Coronary artery (tissue), 2 donors: ENCODE results near the gene TMEM129.
A peak's percentile ranks its signal among the peaks of the same experiment; 100 is the strongest.

Source experiments
- DNase-seq: peaks from one replicate; pipeline ENCODE4 v3.0.0-alpha.2; 2017; ENCODE audit warnings: low spot score
- H3K27ac ChIP-seq, 2 donors: fragments of 200-600 bp; sonication (generic); one replicate each; pipeline ENCODE4 v1.5.1; 2016 to 2019
- H3K4me3 ChIP-seq: fragments of 200-600 bp; sonication (generic); 2 replicates; pipeline ENCODE4 v1.5.1; 2016; ENCODE audit warnings: mild to moderate bottlenecking, moderate library complexity
- TF ChIP-seq, protein P1 (sequence below): fragments of 200-600 bp; sonication (generic); IDR thresholded peaks from one replicate; pipeline ENCODE4 v1.5.1; 2019; ENCODE audit warnings: antibody characterized with exemption

The TMEM129 gene

DNA sequence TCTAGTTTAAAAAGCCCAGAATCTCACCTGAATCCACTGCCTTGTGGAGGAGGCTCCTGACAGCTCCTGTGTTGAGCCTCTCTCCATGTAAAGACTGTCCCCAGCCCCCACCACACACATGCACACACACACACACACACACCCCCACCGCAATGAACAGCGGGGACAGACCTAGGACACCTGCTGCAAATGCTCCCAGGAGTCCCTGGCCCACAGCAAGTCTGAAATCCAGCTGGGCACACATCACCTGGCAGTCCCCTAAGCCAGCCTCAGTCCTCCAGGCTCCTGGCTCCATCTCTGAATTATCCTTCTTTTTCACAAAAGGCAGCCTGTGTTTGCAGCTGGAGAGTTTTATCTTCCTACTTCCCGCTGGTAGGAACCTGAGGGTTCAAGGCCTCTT lies 30.4 kb downstream of the TMEM129 start:
- TF ChIP-seq, protein P1, sequence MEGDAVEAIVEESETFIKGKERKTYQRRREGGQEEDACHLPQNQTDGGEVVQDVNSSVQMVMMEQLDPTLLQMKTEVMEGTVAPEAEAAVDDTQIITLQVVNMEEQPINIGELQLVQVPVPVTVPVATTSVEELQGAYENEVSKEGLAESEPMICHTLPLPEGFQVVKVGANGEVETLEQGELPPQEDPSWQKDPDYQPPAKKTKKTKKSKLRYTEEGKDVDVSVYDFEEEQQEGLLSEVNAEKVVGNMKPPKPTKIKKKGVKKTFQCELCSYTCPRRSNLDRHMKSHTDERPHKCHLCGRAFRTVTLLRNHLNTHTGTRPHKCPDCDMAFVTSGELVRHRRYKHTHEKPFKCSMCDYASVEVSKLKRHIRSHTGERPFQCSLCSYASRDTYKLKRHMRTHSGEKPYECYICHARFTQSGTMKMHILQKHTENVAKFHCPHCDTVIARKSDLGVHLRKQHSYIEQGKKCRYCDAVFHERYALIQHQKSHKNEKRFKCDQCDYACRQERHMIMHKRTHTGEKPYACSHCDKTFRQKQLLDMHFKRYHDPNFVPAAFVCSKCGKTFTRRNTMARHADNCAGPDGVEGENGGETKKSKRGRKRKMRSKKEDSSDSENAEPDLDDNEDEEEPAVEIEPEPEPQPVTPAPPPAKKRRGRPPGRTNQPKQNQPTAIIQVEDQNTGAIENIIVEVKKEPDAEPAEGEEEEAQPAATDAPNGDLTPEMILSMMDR = no peak

DNA sequence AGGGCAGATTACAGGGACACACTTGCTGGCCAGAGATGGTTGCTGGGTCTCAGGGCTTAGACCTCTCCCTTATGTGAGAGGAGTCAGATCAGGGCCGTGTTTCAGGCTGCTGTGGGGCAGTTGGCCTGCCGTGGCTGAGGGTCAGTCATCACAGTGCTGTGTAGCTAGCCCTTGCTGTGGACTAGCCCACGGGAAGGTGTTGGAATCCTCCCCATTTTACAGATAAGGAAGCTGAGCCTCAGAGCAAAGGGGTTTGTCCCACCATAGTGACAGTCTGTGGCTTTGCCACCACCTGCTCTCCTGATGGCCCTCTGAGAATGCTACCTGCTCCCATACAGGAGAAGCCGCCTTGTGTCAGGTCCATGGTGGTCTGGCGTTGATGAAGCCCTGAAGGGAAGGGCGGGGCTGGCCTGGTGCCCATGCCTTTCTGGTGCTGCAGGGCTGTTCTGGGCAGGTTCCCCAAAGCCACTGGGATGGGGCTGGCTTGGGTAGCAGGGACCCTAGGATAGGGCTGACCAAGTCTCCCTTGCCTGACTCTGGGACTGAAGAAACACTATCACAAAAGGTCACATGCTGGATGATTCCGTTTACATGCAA lies 34.6 kb downstream of the TMEM129 start:
- TF ChIP-seq, protein P1 = no peak
- no peak for DNase-seq
- Histone ChIP-seq H3K27ac (peak overlapping the region in 1 of 2 donors; percentile 16), H3K4me3 (no peak overlapping the region)

More for the DNA sequence above, 30.4 kb downstream of the TMEM129 start:
- no peak overlapping the region for H3K4me3 ChIP-seq
- no peak overlapping the region for H3K27ac ChIP-seq
- no peak for DNase-seq

DNA sequence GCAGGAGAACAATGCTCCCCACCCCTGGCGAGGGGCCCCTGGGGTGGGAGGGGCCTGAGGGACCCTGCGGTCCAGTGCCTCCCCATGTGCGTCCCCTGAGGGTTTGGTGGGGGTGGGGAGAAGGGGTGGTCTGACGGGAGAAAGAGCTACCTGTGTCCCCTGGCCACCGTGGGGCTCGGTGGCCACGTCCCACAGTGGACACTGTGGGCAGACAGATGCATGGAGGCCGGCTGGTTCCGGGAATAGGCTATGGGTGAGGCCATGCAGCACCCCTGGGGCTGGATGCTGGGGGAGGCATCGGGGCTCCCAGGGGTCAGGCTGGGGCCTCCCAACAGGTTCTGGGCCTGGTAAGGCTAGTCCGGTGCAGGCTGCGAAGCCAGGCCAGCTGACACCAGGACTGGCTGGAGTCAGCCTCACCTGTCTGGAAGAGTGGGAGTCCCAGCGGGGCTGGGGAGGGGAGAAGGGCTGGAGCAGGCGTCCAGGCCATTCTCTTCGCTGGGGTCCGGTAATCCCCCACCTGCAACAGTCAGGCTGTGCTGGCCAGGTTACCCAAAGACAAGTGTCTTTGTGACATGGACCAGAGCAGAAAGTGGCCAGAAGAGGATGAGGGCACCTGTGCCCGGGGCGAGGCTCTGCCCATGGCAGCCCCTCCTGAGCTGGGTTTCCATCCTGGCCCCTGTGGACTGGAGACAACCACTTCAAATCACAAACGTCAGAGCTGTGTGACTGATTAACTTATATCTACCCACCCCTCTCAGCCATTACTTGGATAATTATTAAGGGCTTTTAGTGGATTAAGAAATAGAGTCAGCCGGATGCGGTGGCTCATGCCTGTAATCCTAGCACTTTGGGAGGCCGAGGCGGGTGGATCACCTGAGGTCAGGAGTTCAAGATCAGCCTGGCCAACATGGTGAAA lies 35.6 kb downstream of the TMEM129 start:
- H3K4me3 ChIP-seq = peak overlapping the region; percentile 87
- no peak overlapping the region for H3K27ac ChIP-seq
- TF ChIP-seq, protein P1 = no peak
- DNase-seq = no peak

DNA sequence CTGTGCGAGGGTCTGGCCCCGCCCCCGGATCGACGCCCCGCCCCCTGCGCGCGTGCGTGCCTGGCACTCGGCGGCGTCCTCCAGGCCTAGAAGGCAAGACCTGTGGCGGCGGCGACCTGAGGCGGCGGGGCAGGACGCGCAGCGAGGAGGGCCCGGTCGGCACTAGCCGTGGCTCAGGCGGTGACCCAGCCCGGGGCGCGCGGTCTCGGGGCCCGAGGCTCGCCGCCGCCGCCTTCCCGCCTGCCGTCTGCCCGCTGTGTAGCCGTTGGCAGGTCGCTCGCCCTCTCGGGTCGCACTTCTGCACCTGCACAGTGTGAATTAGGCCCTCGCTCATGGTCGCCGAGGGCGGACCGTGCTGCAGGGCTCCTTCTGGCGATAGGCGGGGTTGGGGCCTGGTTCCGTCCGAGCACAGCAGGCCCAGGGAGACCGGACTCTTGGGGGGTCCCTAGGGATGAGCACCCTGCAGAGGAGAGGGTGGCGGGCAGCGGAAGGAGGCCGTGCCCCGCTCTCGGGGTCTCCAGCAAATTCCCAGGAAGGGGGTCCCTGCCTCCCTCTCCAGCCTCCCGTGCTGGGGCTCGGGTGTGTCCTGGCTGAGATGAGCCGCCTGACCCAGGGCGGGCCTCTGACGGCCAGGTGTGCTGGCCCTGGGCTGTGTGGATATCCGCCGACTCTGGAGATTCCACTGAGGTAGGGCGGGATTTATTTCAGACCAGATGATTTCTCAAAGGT lies 36.5 kb downstream of the TMEM129 start:
- DNase-seq = peak; percentile 90
- Histone ChIP-seq H3K27ac (peak overlapping the region in 1 of 2 donors; percentile 84), H3K4me3 (peak overlapping the region; percentile 87)
- TF ChIP-seq, protein P1 = no peak

DNA sequence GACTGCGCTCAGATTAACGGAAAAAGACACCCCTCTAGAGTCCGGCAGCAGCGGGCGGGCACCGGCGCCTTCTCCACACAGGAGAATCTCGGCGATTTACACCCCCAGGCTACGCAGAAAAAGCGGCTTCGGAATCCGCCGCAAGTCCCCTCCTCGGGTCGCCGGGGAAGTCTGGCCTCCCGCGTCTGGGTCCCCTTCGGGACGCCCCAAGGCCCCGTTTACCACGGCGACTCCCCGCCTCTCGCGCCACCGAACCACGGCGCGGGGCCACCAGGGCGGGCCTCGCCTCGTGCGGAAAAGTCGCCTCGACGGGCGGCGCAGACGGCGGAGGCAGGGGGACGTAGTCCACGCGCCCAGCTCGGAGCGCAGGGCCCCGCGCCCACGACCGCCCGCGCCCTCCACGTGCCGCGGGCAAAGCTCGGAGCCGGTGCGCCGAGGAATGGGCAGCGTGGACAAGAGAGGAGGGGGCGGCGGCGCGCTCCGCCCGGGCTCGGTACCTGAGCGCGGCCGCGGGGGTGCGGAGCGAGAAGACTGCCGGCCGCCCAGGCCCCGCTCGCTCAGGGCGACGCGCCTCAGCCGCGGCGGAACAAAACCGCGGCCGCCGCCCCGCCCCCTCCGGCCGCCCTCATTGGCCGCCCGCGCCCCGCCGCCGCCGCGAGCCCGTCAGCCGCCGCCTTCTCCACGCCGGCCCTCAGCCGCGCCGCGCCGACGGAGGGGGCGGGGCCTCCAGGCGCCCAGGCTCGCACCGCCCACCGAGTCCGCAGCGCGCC lies 37.2 kb downstream of the TMEM129 start, which contains the start of gene FAM53A:
Gene FAM53A, minus strand, starts transcription at position 578 of the 770 bp plus-strand sequence. CDS start 15,572 bp downstream, outside the sequence.
- H3K27ac ChIP-seq = peak within 1 kb of the TSS; percentile 74 to 84
- H3K4me3 ChIP-seq = peak within 1 kb of the TSS; percentile 87
- DNase-seq = peak; percentile 79
- TF ChIP-seq, protein P1 = no peak

DNA sequence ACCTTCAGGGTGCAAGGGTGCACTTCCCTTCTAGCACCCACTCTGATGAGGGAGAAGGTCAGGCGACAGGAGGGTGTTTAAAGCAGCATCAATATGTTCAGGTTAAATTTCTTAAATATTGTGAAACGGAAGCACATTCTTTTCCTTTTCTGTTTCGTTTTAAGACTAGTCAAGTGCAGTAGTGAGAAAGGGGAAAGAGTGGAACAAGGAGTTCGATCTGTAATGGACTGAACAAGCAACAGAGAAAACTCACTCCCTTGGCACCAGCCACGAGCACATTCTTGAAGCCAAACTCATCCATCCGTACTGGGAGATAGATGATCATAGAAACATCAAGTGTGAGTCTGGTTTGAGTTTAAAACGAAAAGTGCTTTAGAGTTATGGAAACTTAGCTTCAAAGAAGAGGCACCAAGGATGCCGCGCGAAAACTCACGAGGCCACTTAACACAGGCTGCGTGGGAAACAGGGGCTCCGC lies 37.8 kb downstream of the TMEM129 start:
- TF ChIP-seq, protein P1 = no peak
- Histone ChIP-seq H3K27ac (peak overlapping the region; percentile 74 to 84), H3K4me3 (peak overlapping the region; percentile 87)
- no peak for DNase-seq
